WTC11 (cell line): ENCODE results near the gene ZDHHC21.

Experiments
- KAT7 ChIP-seq: sonication (generic); formaldehyde crosslinking; IDR thresholded peaks from 2 replicates; pipeline ENCODE4 v1.8.1; 2023; ENCODE audit warnings: missing genetic modification reagents, mild to moderate bottlenecking, borderline replicate concordance
- SP1 ChIP-seq: sonication (generic); formaldehyde crosslinking; conservative IDR thresholded peaks from 2 replicates; pipeline ENCODE4 v1.8.1; 2022; ENCODE audit warnings: missing genetic modification reagents
- STAT6 ChIP-seq: sonication (generic); formaldehyde crosslinking; conservative IDR thresholded peaks from 2 replicates; pipeline ENCODE4 v1.8.1; 2023; ENCODE audit warnings: mild to moderate bottlenecking, low read depth, missing genetic modification reagents, moderate library complexity
- ZNF121 ChIP-seq: sonication (generic); formaldehyde crosslinking; IDR thresholded peaks from 2 replicates; pipeline ENCODE4 v1.8.0; 2023; ENCODE audit warnings: missing genetic modification reagents
- ZNF281 ChIP-seq: sonication (generic); formaldehyde crosslinking; IDR thresholded peaks from 2 replicates; pipeline ENCODE4 v1.8.0; 2023; ENCODE audit warnings: mild to moderate bottlenecking, missing genetic modification reagents
- ZNF512 ChIP-seq: sonication (generic); formaldehyde crosslinking; IDR thresholded peaks from 2 replicates; pipeline ENCODE4 v1.8.1; 2022; ENCODE audit warnings: missing genetic modification reagents, borderline replicate concordance
- TF ChIP-seq, protein P1 (sequence below): fragments of 200-600 bp; IDR thresholded peaks from 2 replicates; pipeline ENCODE4 v1.8.0; 2022; ENCODE audit warnings: antibody characterized with exemption
- TF ChIP-seq, protein P2 (sequence below): sonication (generic); formaldehyde crosslinking; IDR thresholded peaks from 2 replicates; pipeline ENCODE4 v1.8.1; 2022; ENCODE audit warnings: low read depth, mild to moderate bottlenecking, moderate library complexity, missing genetic modification reagents, borderline replicate concordance
- TF ChIP-seq, protein P3 (sequence below): sonication (generic); formaldehyde crosslinking; IDR thresholded peaks from 2 replicates; pipeline ENCODE4 v1.8.0; 2022; ENCODE audit warnings: mild to moderate bottlenecking, missing genetic modification reagents

- TF ChIP-seq KAT7 (CRISPR knock-in tag) (no peak), ZNF121 (CRISPR knock-in tag) (no peak), SP1 (CRISPR knock-in tag) (no peak), STAT6 (CRISPR knock-in tag) (no peak), ZNF512 (CRISPR knock-in tag) (no peak), ZNF281 (CRISPR knock-in tag) (no peak)
- TF ChIP-seq, protein P1, sequence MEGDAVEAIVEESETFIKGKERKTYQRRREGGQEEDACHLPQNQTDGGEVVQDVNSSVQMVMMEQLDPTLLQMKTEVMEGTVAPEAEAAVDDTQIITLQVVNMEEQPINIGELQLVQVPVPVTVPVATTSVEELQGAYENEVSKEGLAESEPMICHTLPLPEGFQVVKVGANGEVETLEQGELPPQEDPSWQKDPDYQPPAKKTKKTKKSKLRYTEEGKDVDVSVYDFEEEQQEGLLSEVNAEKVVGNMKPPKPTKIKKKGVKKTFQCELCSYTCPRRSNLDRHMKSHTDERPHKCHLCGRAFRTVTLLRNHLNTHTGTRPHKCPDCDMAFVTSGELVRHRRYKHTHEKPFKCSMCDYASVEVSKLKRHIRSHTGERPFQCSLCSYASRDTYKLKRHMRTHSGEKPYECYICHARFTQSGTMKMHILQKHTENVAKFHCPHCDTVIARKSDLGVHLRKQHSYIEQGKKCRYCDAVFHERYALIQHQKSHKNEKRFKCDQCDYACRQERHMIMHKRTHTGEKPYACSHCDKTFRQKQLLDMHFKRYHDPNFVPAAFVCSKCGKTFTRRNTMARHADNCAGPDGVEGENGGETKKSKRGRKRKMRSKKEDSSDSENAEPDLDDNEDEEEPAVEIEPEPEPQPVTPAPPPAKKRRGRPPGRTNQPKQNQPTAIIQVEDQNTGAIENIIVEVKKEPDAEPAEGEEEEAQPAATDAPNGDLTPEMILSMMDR: no peak
- TF ChIP-seq, protein P2, sequence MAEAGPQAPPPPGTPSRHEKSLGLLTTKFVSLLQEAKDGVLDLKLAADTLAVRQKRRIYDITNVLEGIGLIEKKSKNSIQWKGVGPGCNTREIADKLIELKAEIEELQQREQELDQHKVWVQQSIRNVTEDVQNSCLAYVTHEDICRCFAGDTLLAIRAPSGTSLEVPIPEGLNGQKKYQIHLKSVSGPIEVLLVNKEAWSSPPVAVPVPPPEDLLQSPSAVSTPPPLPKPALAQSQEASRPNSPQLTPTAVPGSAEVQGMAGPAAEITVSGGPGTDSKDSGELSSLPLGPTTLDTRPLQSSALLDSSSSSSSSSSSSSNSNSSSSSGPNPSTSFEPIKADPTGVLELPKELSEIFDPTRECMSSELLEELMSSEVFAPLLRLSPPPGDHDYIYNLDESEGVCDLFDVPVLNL (CRISPR knock-in tag): no peak
- TF ChIP-seq, protein P3, sequence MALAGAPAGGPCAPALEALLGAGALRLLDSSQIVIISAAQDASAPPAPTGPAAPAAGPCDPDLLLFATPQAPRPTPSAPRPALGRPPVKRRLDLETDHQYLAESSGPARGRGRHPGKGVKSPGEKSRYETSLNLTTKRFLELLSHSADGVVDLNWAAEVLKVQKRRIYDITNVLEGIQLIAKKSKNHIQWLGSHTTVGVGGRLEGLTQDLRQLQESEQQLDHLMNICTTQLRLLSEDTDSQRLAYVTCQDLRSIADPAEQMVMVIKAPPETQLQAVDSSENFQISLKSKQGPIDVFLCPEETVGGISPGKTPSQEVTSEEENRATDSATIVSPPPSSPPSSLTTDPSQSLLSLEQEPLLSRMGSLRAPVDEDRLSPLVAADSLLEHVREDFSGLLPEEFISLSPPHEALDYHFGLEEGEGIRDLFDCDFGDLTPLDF (CRISPR knock-in tag): no peak
These were observed 9.0 kb upstream of the ZDHHC21 start for GRCh38 chr9:14702200-14702720.
